ENCODE measurements around the gene NT5C2.

GRCh38 chr10:103197903-103198302, 4.8 kb upstream of the NT5C2 start:
- no peak for TF ChIP-seq EZH2 (IDR thresholded peaks at IDR 0.05; ENCODE audit: low read length)
- TF ChIP-seq, protein P1, sequence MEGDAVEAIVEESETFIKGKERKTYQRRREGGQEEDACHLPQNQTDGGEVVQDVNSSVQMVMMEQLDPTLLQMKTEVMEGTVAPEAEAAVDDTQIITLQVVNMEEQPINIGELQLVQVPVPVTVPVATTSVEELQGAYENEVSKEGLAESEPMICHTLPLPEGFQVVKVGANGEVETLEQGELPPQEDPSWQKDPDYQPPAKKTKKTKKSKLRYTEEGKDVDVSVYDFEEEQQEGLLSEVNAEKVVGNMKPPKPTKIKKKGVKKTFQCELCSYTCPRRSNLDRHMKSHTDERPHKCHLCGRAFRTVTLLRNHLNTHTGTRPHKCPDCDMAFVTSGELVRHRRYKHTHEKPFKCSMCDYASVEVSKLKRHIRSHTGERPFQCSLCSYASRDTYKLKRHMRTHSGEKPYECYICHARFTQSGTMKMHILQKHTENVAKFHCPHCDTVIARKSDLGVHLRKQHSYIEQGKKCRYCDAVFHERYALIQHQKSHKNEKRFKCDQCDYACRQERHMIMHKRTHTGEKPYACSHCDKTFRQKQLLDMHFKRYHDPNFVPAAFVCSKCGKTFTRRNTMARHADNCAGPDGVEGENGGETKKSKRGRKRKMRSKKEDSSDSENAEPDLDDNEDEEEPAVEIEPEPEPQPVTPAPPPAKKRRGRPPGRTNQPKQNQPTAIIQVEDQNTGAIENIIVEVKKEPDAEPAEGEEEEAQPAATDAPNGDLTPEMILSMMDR (optimal IDR thresholded peaks at IDR 0.05 in 1 of 3, IDR thresholded peaks at IDR 0.05 in 1 of 3, conservative IDR thresholded peaks at IDR 0.05 in 1 of 3; ENCODE audit: extremely low read depth in 1 of 3, insufficient read depth in 2 of 3, low read length in 3 of 3) = no peak

Measured in keratinocyte (primary cell).